Fibroblast of skin of right quadriceps (primary cell): ENCODE data around the gene MUC4.
"Not testable (repeated sequence)": the region's sequence is repeated elsewhere in the genome, so short reads cannot be mapped to it uniquely, and the experiment has no call there.

Experiments
- DNase-seq: peaks from one replicate; pipeline ENCODE4 v3.0.0-alpha.2; 2013

Gene MUC4

DNA sequence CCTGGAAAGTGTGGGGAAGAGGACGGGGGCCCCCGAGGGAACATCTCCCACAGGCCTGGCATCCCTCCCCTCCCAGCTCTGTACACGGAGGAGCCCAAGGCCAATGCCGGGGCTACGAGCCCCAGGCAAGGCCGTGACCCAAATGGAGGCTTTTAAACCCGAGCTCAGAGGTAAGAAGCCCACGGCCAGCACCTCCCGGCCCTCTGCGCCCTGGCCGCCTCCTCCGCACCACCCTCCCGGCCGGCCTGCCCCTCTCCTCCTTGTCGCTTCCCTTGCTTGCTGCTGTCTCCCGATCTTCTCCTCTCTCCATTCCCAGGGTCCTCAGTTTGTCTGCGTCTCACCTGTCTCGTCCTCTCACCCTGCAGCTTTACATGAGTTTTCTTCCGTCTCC lies 1.3 kb downstream of the MUC4 start:
- DNase-seq, result no peak

DNA sequence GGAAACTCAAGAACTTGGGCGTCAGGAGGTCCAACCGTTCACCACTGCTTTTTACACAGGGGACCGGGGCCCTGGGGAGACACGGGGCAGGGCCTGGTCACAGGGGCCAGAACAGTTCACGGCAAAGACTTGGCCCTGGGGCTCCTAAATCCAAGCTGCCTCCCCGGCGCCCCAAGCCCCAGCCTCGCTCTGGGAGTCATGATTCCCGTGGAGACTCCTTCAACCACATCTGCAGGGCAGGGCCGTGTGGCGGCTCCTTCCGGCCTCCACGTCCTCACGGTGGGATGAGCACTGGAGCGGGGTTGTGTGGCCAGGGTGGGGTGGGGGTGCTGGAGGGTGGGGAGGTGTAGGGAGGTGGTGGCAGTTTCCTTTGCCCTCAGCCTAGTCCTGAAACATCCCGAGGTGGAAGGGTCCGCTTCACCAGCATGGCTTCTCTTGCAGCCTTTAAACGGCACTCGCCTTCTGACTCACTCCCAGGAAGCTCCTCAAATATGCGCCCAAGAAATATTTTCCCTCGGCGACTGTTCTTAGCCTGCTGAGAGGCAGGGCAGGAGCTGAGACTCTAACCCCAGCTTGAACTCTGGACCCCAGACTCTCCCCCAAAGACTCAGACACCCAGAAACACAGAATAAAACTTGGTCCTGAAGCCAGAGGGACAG lies 1.8 kb downstream of the MUC4 start:
- no peak for DNase-seq

DNA sequence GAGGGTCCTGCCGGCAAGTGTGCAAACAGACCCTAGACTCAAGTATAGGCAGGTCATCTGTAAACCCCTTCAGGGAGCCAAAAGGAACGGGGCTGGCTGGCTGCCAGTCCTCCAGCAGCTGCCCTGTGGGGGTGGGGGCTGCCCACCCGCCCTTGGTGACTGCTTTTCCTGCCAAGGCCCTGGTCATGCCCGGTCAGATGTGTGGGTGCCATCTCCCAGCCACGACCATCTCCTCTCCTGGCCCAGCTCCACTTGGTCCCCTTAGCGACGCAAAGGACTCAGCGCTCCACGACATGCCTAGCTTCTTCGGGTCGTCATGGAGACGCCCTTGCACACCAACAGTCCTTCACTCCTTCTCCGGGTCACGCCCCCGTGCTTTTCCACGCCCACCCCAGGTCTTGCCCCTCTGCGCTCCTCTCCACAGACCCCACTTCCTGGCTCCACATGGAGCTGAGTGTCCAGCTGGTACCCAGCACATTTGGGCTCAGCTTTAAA lies 2.4 kb downstream of the MUC4 start:
- no peak for DNase-seq

DNA sequence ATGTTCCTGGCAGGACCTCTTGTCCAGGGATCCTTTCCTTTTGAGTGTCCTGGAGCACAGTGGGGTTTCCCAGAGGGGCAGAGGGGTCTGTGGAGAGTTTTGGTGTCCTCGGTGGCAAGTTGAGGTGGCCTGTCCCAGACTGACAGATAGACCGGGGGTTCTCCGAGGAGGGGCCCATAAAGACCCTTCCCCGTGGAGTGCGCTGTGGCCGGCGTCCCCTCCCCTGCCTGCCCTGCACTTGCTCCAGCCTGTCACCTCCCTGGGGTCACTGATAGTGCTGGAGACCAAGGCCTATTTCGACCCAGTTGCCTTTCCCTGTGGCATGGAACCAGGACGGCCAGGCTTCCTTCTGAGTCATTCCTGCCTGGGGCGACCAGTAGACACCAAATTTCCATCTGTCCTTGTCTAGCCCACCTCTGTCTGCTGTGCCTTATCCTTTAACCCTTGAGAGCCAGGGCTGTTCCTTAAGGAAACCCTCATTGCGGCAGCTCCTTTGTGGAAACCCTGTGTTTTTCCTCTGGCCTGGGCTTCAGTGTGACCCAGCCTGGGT lies 2.9 kb downstream of the MUC4 start:
- no peak for DNase-seq

DNA sequence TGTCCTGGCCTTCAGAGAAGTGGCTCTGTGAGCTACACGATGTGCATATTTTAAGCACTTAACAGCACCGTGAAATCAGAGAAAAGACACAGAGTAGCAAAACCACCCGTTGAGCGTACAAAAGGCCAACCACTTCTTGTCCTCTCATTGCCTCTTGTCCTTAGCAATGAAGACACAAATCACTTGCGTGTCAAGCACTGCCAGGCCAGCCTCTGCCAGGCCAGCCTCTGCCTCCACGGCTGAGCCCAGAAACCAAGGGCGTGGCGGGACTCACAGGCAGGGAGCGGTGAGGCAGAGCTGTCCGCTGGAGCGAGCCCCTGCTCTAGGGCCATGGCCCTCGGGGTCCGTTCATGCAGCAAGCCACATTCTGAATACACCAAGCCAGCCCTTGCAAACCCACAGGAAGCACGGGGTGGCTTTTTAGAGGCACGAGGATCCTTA lies 4.0 kb downstream of the MUC4 start:
- no peak for DNase-seq

DNA sequence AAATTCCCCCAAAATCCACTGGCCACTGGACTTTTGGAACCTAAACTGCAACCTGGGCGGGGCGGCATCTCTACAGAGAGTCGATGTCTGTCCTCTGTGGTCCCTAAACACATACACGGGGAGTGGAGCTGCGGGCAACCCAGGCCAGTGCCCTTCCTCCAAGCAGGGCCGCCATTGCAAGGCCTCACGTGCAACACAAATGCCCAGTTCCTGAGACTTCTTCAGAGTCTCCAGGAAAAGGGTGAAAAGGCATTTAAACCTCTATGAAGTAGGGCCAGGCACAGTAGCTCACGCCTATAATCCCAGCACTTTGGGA lies 4.9 kb downstream of the MUC4 start:
- no peak for DNase-seq

DNA sequence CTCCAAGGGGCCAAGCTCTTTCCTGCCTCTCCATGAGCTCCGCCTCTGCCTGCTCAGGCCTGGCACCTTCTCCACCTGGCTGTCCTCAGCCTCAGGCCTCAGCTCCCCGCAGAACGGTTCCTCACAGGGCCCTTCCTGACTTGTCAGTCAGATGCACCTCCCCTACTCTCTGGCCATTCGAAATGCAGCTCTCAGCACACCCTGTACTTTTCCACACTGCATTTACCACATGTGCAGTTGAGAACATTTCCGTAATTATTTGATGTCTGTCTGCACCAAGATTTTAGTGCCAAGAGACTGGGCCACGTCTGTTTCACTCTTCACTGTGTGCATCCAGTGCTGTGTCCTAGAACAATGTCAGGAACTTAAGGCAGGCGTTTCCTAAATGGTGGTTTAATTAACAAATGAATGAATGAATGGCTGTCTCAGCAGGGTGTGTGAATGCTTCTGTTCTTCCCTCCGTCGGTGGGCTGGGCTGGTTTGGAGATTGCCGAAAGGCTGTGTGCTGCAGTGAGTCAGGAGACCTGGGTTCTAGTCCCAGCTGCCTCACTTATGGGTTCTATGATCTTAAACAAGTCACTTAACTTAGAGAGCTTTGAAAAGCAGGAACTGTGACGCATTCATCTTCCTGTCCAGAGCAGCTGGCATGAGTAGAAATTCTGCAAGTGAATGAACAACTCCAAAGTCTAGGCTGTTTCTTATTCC lies 5.4 kb downstream of the MUC4 start:
- no peak for DNase-seq

DNA sequence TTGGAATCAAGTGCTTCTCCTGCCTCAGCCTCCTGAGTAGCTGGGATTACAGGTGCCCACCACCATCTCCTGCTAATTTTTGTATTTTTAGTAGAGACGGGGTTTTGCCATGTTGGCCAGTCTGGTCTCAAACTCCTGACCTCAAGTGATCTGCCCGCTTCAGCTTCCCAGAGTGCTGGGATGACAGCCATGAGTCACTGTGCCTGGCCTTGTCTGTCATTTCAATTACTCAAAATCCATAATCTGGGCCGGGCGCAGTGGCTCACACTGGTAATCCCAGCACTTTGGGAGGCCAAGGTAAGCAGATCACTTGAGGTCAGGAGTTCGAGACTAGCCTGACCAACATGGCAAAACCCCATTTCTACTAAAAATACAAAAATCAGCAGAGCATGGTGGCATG lies 6.1 kb downstream of the MUC4 start:
- DNase-seq, result not testable (repeated sequence)

DNA sequence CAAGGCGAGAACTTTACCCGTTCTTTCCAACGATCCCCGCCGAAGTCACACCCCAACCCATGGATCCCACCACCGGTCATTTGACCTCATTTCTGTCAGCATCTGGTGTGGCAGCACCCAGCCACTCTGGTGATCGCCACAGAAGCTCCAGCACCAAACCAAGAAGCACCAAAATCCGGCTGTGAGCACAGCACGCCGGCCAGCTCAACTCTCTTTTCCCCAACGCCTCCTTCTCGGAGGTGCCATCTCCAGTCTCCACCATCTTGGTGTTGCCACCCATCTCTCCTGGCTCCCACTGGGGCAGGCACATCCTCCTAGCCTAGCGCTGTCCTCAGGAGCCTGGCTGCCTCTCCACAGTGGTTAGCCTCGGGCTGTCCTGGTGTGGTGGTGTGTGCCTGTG lies 6.5 kb downstream of the MUC4 start:
- no peak for DNase-seq

DNA sequence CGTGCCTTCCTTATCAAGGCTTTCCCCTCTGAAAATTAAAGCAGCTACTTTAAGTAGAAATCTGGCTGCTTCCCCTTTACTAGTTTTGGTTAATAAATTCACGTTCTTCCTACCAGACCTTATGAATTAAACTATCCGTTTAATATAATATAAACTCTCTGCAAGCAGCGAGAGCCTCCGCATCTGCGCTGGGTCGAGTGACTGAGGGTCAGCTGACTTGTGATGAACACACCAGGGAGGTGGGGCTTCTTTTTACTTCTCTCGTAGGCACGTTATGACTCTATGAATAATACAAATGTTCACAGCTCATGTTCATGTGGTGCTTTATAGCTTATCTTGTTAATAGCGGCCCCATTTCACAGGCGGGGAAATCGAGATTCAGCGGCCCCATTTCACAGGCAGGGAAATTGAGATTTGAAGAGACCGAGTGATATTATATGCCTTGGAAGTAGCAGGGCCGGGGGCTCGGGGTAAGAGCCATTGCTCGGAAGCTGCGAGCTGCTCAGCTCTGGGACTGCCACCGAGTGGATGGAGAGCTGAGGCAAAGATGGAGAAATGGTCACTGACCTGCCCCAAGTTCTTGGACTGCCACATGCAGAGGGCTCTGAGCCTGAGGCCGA lies 8.3 kb downstream of the MUC4 start:
- DNase-seq, result no peak

DNA sequence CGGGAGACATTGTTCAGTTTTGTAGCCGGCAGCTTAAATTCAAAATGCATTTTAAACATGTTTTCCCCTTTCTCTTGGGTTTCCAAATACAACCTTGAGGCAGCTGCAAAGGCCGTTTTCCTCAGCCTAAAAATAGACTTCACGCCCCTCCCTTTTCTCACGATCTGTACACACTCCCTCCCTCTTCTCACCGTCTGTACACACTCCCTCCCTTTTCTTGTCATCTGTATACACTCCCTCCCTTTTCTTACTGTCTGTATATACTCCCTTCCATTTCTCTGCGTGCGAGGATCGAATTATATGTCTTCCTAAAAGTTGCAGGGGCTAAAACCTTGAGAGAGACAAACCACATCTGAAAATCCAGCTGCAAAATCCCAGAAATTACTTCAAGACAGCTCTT lies 8.9 kb downstream of the MUC4 start:
- DNase-seq, result no peak

DNA sequence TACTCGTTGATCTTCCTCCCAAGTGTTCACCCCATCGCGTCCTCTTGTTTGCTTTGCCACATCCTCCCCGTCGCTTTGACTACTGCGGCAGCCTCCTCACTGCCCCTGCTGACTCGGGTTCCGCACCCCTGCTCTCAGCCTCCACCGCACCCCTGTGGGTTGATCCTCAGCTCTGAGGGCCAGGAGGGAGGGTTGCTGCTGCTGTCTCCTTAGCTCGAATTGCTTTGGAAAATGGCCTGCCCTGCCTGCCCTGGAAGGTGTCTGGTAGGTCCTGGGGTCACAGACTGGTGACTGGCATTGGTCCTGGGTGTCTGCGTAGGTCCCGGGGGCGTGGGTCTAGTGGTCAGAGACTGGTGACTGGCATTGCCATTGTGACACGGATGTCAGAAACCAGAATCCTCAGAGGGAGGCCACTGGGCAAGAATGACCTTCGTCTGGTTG lies 9.4 kb downstream of the MUC4 start:
- DNase-seq, result no peak

DNA sequence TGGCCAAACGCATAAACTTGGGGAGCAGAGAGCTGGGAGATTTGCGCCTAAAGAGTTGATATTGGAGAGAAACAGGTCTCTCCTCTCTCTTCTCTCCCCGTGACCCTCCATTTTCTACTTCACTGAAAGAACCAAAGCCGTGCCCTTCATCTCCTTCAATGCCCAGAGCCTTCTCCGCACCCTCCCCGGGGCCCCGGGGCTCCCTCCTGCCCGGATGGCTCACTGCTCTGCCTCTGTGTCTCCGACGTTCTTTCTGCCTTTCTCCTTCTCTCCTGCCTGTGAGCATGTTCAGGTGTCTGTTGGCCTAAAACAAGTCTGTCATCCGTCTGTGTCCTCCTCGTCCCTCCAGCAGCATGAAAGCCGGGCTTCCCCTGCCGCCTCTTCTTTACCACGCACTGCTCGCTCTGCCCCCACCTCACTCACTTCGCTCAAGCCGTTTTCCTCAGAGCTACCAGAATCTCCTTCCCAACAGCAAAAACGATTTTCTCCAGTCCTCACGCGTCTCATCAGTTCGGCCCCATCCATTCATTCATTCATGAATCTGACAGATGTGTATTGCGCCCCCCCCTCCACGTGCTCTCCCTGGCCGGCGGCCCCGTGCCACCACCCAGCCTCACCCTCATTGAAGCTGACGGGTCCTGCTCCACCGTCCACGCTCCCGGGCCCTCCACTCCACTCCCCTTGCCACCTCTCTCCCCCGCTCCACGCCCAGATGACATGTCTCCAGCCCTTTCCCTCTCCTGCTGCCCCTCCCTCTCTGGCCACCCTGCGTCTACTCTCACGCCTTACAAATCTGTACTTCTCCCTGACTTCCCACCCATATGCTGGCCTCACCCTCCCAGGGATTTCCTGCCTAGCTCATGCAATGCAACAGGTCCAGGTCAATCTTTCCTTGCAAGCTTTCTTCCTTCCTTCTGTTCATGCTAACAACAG lies 10.2 kb downstream of the MUC4 start:
- no peak for DNase-seq

DNA sequence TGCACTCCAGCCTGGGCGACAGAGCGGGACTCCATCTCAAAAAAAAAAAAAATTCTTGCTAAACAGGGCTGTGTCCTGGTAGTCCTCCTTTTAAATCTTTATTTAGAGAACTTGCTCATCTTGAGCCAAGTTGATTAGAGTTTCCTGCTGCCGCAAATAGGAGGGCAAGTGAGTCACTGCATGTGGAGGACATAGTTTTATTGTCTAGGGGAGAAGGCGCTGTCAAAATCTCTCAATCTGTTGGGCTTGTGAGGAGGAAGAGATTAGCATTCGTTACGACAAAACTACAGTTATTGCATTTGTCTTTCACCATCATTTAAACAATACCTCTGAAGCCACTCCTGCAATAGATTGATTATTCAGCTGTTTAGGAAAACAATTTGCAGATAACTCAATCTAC lies 11.5 kb downstream of the MUC4 start:
- no peak for DNase-seq

DNA sequence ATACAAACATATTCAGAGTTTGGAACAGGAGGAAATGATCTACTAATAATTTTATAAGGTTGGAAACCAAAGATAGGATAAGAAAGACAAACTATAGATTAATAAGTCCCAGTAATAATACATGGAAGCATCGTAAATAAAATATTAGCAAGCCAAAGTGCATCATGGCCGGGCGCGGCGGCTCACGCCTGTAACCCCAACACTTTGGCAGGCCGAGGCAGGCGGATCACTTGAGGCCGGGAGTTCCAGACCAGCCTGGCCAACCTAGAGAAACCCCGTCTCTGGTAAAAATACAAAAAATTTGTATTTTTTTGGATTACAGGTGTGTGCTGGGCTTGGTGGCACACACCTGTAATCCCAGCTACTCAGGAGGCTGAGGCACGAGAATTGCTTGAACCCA lies 14.9 kb downstream of the MUC4 start:
- DNase-seq, result no peak

DNA sequence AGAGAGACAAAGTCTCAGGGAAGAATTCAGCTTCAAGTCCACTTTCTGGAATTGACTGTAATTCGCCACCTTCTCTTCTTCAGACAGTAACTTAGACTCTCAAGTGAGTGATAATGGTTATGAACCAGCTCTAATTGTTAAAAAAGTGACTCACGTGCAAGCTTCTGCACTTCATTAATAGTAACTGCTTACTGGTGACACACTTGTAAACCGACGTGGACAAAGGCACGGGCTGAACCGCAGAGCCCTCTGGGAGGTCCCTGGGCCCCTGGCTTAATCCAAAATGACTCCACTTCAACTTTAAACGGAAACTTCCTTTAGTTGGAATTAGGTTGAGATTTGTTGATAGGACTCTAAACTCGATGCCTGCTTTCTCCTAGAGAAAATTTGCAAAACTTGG lies 17.0 kb downstream of the MUC4 start:
- peak; percentile 32 for DNase-seq

DNA sequence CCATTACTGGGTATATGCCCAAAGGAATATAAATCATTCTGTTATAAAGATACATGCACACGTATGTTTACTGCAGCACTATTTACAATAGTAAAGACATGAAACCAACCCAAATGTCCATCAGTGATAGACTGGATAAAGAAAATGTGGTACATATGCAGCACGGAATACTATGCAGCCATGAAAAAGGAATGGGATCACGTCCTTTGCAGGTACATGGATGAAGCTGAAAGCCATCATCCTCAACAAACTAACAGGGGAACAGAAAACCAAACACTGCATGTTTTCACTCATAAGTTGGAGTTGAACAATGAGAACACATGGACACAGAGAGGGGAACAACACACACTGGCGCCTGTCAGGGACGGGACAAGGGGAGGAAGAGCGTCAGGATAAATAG lies 19.1 kb downstream of the MUC4 start:
- not testable (repeated sequence) for DNase-seq

DNA sequence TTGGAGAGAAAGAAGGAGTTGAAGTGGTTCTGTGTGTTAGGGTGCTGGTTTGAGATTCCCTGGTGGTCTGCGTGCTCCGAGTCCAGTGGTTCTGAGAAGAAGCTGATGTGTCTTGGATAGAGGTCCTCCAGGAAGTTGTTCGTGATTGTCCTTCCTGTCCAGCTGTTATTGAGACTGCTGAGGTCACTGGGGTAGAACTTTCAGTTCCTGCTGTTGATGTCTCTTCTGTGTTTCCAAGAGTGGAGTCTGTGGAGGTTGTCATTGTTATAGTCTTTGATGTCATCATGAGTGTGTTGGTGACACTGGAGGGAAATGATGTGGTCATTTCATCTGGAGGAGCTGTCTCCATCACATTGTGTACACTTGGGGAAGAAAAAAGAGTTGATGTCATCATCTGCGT lies 20.8 kb downstream of the MUC4 start:
- no peak for DNase-seq

DNA sequence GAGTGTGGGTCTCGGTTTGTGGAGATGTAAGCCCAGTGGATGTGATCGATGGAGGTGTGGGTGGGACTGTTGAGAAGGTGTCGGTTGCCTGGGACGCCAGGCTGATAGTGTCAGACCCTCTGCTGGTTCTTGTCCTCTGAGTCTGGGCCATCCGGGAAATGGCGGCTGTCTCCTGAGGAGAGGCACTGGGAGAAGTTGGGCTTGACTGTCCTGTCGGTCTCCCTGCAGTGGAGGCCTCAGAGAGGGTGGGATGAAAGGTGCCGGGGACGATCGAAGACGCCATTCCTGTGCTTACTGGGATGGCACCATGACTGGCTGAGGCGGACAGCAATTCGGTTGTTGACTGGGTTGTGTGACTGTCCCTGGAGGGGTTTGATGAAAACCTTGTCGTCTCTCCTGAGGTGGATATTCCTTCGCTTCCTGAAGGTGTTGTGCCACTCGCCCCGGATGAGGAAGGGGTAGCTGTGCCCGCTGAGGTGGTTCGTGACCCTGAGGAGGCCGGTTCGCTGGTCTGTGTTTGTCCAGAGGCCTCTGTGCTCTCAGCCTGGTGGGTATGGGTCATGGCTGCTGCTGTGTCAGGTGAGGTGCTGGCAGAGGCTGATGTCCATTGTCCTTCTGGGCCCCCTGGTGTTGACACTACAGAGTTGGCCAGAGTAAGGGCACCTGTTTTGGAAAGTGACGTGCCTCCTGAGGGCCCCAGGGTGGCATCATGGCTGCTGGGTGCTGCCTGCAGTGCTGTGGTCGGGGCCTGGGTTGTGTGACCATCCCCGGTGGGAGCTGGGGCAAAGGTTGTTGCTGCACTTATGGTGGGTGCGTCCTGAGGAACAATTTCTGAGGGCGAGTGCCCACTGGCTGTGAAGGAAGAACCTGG lies 22.8 kb downstream of the MUC4 start:
- no peak for DNase-seq

DNA sequence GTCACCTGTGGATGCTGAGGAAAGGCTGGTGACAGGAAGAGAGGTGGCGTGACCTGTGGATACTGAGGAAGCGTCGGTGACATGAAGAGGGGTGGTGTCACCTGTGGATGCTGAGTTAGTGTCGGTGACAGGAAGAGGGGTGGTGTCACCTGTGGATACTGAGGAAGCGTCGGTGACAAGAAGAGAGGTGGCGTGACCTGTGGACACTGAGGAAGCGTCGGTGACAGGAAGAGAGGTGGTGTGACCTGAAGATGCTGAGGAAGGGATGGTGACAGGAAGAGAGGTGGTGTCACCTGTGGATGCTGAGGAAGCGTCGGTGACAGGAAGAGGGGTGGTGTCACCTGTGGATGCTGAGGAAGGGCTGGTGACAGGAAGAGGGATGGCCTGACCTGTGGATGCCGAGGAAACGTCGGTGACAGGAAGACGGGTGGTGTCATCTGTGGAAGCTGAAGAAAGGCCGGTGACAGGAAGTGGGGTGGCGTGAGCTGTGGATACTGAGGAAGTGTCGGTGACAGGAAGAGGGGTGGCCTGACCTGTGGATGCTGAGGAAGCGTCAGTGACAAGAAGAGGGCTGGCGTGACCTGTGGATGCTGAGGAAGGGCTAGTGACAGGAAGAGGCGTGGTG lies 25.8 kb downstream of the MUC4 start:
- not testable (repeated sequence) for DNase-seq

DNA sequence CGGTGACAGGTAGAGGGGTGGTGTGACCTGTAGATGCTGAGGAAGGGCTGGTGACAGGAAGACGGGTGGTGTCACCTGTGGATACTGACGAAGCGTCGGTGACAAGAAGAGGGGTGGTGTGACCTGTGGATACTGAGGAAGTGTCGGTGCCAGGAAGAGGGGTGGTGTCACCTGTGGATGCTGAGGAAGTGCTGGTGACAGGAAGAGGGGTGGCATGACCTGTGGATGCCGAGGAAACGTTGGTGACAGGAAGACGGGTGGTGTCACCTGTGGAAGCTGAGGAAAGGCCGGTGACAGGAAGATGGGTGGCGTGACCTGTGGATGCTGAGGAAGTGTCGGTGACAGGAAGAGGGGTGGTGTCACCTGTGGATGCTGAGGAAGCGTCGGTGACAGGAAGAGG lies 27.7 kb downstream of the MUC4 start:
- not testable (repeated sequence) for DNase-seq
